ENCODE data around the gene CKAP2L. TPM values are rescaled to one million over a fixed set of nuclear protein-coding genes. Genes with fewer than 3 reads are reported as not detected.

Gene CKAP2L
- total and polyA plus RNA-seq, 9 of the 15 experiments (the other 6 are each of a cell fraction or from before 2014, with no cell fraction given) = 10.4 to 21.9 (median 14.2) TPM

DNA sequence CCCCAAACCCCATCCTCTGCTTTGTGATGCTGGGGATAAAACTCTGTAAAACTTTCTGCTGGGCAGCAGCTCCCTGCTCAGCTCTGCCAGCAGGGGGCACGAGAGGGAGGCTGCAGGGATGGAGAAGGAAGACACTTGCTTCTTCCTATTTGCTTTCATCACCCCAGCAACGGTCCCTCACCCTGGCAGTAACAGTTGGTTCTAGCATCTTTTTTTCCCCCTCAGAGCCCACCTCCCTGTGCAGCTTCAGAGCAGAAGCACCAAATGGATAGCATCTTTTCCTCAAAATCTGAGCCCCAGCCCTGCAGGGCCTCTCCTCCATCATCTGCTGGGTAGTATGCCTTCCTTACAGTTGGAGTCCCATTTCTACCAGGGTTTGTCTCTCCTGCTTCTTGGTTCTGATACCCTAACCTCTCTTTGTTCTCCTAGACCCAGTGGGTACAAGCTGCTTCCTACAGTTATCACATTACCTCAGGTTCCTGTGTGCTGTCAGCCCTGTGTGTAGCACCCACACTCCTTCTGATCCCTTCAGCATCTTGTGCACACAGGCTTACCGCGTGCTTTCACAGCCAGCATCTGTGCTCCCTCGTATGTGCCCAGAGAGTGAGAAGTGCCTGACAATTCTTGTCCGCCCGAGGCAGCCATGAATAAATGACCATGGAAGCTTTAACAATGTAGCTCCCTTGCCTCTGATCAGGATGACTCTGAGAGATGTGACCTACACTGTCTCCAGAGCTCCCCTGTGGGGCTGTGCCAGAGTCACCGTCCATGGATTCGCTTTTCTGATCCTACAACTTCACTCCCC is 14.5 kb downstream of the CKAP2L start:
- peak; percentile 63 to 82 (median 74) for DNase-seq (ENCODE audit: extremely low read depth in 1 of 4, low spot score in 3 of 4)
- ChIA-PET POLR2A (interaction anchor here (0.6 to 2.6 kb wide), 11 partner anchors 11 to 209 kb away, joined by 3 to 13 read pairs (median 3); partner anchors contain the start of gene IL1B), CTCF (ENCODE audit: low intra/inter-chr PET ratio) (interaction anchor here (1.0 to 4.4 kb wide), 5 partner anchors 26 to 209 kb away, joined by 3 to 46 read pairs (median 9); no protein-coding TSS in a partner anchor)
- in situ Hi-C loops (cut with MboI) = loop anchor here (5.0 kb wide), 1 partner anchor 127 kb away; no protein-coding TSS in a partner anchor
- peak; percentile 93 for ATAC-seq
- no TSS peak for BruUV-seq (replicated peaks)
- no peaks in the 10 kb centered on the region for H4K20me1 ChIP-seq (replicated peaks; ENCODE audit: control insufficient read depth, insufficient read depth, low read length)
- H3K27me3 ChIP-seq (ENCODE audit: control insufficient read depth in 2 of 2, insufficient read depth in 2 of 2, low read length in 2 of 2) = no peaks in the 10 kb centered on the region
- H3K9ac ChIP-seq (ENCODE audit: insufficient read depth in 1 of 2, low read depth in 2 of 2, low read length in 2 of 2) = no peak overlapping the region
- no peak overlapping the region for H3K4me2 ChIP-seq (ENCODE audit: insufficient read depth, low read length)
- FAIRE-seq = peak; percentile 89
- peaks cover 2% of the 10 kb centered on the region; the same call in 1 of the 2 replicates for H3K9me3 ChIP-seq (replicated peaks; ENCODE audit: control insufficient read depth, insufficient read depth, low read depth, low read length)
- no peaks in the 10 kb centered on the region; a peak in 1 of 5 replicates for H3K4me1 ChIP-seq (replicated peaks in 1 of 2; ENCODE audit: control insufficient read depth in 2 of 2, insufficient read depth in 2 of 2, low read length in 2 of 2)
- H3K4me3 ChIP-seq = no peak overlapping the region
- H3K9me1 ChIP-seq (ENCODE audit: control insufficient read depth, insufficient read depth, low read length) = no peaks in the 10 kb centered on the region
- peaks cover 80% of the 10 kb centered on the region for H3K36me3 ChIP-seq (ENCODE audit: control insufficient read depth, insufficient read depth, low read length)
- peaks cover 9% of the 10 kb centered on the region; the same call in 2 of the 3 replicates for H3K79me2 ChIP-seq (ENCODE audit: control insufficient read depth, insufficient read depth, low read length)
- H2AFZ ChIP-seq (ENCODE audit: low read depth, low read length) = no peak overlapping the region
- intact Hi-C loops (cut with micrococcal nuclease) = loop anchor here (1.0 to 5.0 kb wide), 4 partner anchors 82 to 191 kb away; no protein-coding TSS in a partner anchor
- WGBS (ENCODE audit: insufficient coverage, low coverage, missing lambda C conversion rate) = 69% methylated on average over 9 of the region's 9 CpGs
- no peak overlapping the region for H3K27ac ChIP-seq (ENCODE audit: extremely low read depth, low read depth, low read length)
- TF ChIP-seq HDAC3 (IDR thresholded peaks at IDR 0.05; ENCODE audit: borderline replicate concordance, partially characterized antibody) (no peak), ZNF354B (CRISPR knock-in tag; IDR thresholded peaks at IDR 0.05) (no peak), RFX1 (IDR thresholded peaks at IDR 0.05) (peak; percentile 67), RAD21 (CRISPR knock-in tag; conservative IDR thresholded peaks at IDR 0.05 in 1 of 2, IDR thresholded peaks at IDR 0.05 in 1 of 2) (peak; percentile 96), SMC3 (conservative IDR thresholded peaks at IDR 0.05; ENCODE audit: insufficient read depth, low read depth, low read length) (peak; percentile 95), ZNF347 (CRISPR knock-in tag; IDR thresholded peaks at IDR 0.05; ENCODE audit: low read depth) (no peak), JUND (IDR thresholded peaks at IDR 0.05; ENCODE audit: borderline replicate concordance, low read depth, low read length) (no peak), JUND (tag; IDR thresholded peaks at IDR 0.05; ENCODE audit: borderline replicate concordance, low read depth, low read length) (peak; percentile 25; the same call in 1 of the 3 replicates), ATF1 (CRISPR knock-in tag; IDR thresholded peaks at IDR 0.05) (no peak), ATF1 (tag; IDR thresholded peaks at IDR 0.05) (peak; percentile 10; the same call in 1 of the 2 replicates), CC2D1A (IDR thresholded peaks at IDR 0.05) (0 out of 2 replicates have a peak, but pooled peaks have one; percentile 44), SMARCB1 (IDR thresholded peaks at IDR 0.05; ENCODE audit: insufficient read length, low read depth) (no peak), STAG1 (CRISPR knock-in tag; IDR thresholded peaks at IDR 0.05; ENCODE audit: borderline replicate concordance) (peak; percentile 47; the same call in 1 of the 2 replicates), SP2 (IDR thresholded peaks at IDR 0.05; ENCODE audit: extremely low read depth, low read depth, low read length, poor library complexity, severe bottlenecking) (no peak), RCOR1 (IDR thresholded peaks at IDR 0.05; ENCODE audit: borderline replicate concordance in 1 of 2, low read depth in 2 of 2, low read length in 2 of 2) (peak in 1 of 2 experiments; percentile 91; a peak in 2 of 4 replicates), ZNF668 (CRISPR knock-in tag; IDR thresholded peaks at IDR 0.05) (no peak)
- TF ChIP-seq, protein P1, sequence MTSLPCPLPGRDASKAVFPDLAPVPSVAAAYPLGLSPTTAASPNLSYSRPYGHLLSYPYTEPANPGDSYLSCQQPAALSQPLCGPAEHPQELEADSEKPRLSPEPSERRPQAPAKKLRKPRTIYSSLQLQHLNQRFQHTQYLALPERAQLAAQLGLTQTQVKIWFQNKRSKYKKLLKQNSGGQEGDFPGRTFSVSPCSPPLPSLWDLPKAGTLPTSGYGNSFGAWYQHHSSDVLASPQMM (CRISPR knock-in tag; IDR thresholded peaks at IDR 0.05) = no peak
- TF ChIP-seq, protein P2, sequence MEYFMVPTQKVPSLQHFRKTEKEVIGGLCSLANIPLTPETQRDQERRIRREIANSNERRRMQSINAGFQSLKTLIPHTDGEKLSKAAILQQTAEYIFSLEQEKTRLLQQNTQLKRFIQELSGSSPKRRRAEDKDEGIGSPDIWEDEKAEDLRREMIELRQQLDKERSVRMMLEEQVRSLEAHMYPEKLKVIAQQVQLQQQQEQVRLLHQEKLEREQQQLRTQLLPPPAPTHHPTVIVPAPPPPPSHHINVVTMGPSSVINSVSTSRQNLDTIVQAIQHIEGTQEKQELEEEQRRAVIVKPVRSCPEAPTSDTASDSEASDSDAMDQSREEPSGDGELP (CRISPR knock-in tag; IDR thresholded peaks at IDR 0.05; ENCODE audit: borderline replicate concordance) = peak; percentile 33; the same call in 1 of the 2 replicates
- TF ChIP-seq, protein P3, sequence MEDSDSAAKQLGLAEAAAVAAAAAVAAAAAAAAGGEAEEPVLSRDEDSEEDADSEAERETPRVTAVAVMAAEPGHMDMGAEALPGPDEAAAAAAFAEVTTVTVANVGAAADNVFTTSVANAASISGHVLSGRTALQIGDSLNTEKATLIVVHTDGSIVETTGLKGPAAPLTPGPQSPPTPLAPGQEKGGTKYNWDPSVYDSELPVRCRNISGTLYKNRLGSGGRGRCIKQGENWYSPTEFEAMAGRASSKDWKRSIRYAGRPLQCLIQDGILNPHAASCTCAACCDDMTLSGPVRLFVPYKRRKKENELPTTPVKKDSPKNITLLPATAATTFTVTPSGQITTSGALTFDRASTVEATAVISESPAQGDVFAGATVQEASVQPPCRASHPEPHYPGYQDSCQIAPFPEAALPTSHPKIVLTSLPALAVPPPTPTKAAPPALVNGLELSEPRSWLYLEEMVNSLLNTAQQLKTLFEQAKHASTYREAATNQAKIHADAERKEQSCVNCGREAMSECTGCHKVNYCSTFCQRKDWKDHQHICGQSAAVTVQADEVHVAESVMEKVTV (CRISPR knock-in tag; IDR thresholded peaks at IDR 0.05) = peak; percentile 89
